ENCODE data around the gene DHX57.
"Not testable (repeated sequence)": the region's sequence is repeated elsewhere in the genome, so short reads cannot be mapped to it uniquely, and the experiment has no call there.

Gene DHX57

DNA sequence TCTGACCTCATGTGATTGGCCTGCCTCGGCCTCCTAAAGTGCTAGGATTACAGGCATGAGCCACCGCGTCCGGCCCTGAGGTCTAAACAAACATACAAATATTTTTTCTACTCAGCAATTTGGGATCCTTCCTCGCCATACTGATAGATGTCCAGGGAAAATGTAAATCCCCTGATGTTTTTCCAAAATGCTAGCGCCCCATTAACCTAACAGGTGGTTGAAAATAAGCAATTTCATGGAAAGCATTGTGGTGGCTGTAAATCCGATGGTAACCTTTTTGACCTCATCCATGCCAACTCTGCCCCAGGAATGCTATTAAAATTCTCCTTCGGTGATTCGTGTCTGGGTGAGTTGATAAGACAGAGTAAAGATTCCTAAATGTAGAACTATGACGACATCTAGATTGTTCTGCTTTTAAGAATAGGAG is 78.5 kb downstream of the DHX57 start:
- no peaks in the 10 kb centered on the region for H3K9me2 ChIP-seq (replicated peaks; ENCODE audit: insufficient read depth, low read length)
- H3K36me3 ChIP-seq (ENCODE audit: low read length) = no peaks in the 10 kb centered on the region
- H3F3A ChIP-seq (ENCODE audit: insufficient read depth) = no peaks in the 10 kb centered on the region
- H4K20me1 ChIP-seq (ENCODE audit: low read depth, low read length) = no peaks in the 10 kb centered on the region
- H3K4me2 ChIP-seq (ENCODE audit: low read depth, low read length, poor library complexity, severe bottlenecking) = no peak overlapping the region
- H3K27ac ChIP-seq (ENCODE audit: low read depth, low read length) = no peak overlapping the region
- no peaks in the 10 kb centered on the region for H3K27me3 ChIP-seq (ENCODE audit: low read length)
- TF ChIP-seq, protein P1, sequence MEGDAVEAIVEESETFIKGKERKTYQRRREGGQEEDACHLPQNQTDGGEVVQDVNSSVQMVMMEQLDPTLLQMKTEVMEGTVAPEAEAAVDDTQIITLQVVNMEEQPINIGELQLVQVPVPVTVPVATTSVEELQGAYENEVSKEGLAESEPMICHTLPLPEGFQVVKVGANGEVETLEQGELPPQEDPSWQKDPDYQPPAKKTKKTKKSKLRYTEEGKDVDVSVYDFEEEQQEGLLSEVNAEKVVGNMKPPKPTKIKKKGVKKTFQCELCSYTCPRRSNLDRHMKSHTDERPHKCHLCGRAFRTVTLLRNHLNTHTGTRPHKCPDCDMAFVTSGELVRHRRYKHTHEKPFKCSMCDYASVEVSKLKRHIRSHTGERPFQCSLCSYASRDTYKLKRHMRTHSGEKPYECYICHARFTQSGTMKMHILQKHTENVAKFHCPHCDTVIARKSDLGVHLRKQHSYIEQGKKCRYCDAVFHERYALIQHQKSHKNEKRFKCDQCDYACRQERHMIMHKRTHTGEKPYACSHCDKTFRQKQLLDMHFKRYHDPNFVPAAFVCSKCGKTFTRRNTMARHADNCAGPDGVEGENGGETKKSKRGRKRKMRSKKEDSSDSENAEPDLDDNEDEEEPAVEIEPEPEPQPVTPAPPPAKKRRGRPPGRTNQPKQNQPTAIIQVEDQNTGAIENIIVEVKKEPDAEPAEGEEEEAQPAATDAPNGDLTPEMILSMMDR (IDR thresholded peaks at IDR 0.05; ENCODE audit: insufficient read depth, low read length, poor library complexity, severe bottlenecking) = no peak
- TF ChIP-seq EZH2phosphoT487 (conservative IDR thresholded peaks at IDR 0.05; ENCODE audit: low read length) = no peak
- no peak overlapping the region for H3K9ac ChIP-seq (ENCODE audit: low read length)
- H3K4me3 ChIP-seq (ENCODE audit: insufficient read depth, low read length, poor library complexity, severe bottlenecking) = no peak overlapping the region
- no peaks in the 10 kb centered on the region for H3K79me2 ChIP-seq (ENCODE audit: insufficient read depth, low read length)
- no peaks in the 10 kb centered on the region for H3K9me3 ChIP-seq (ENCODE audit: insufficient read depth, low read length)
- no peak overlapping the region for H2AFZ ChIP-seq (ENCODE audit: low read depth, low read length, severe bottlenecking)

DNA sequence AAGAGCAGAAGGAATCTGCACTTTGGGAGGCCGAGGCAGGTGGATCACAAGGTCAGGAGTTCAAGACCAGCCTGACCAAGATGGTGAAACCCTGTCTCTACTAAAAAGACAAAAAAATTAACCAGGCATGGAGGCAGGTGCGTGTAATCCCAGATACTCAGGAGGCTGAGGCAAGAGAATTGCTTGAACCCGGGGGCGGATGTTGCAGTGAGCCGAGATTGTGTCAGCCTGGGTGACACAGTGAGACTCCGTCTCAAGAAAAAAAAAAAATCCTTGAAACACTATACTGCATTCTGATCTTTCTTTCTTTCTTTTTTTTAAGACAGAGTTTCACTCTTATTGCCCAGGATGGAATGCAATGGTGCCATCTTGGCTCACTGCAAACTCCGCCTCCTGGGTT is 80.7 kb downstream of the DHX57 start:
- H3K9ac ChIP-seq (ENCODE audit: low read length); H2AFZ ChIP-seq (ENCODE audit: low read depth, low read length, severe bottlenecking); H3K27me3 ChIP-seq (ENCODE audit: low read length); H3K27ac ChIP-seq (ENCODE audit: low read depth, low read length); H3K4me3 ChIP-seq (ENCODE audit: insufficient read depth, low read length, poor library complexity, severe bottlenecking); H3K36me3 ChIP-seq (ENCODE audit: low read length); H3K9me2 ChIP-seq (replicated peaks; ENCODE audit: insufficient read depth, low read length); H3F3A ChIP-seq (ENCODE audit: insufficient read depth); H3K9me3 ChIP-seq (ENCODE audit: insufficient read depth, low read length); H4K20me1 ChIP-seq (ENCODE audit: low read depth, low read length); H3K4me2 ChIP-seq (ENCODE audit: low read depth, low read length, poor library complexity, severe bottlenecking); H3K79me2 ChIP-seq (ENCODE audit: insufficient read depth, low read length): not testable (repeated sequence)

DNA sequence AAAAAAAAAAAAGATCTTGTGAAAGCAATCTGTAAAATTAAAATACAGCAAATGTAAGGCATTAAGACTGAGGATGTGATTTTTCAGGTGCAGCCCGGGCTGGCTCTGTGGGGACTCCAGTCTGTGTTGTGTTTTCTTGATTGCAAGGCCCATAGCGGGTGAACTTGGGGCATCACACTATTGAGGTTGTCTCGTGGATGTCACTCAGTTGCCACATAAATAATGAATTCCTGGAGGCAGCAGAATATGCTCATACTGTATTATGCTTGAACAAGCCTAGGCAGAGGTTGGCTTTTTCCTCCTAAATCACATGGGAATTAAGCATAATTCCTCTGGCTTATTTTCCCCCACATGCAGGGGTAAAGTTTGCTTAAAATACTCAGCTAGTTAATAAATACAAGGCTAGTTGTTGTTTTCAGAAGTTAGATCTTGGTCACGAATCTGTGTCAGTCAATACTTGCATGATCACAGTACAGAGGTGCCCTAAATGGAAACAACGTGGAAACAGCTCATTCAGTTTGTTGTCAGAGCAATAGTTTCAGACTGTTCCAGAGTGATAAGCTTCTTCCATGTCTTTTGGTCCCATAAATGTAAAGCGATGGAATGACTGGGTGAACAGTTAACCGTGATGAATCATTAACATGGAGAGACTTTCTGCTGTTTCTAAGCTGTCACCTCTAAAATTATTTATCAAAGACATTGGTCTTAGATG is 81.3 kb downstream of the DHX57 start:
- Histone ChIP-seq H3F3A (ENCODE audit: insufficient read depth) (no peaks in the 10 kb centered on the region), H3K4me2 (ENCODE audit: low read depth, low read length, poor library complexity, severe bottlenecking) (no peak overlapping the region), H2AFZ (ENCODE audit: low read depth, low read length, severe bottlenecking) (no peak overlapping the region), H4K20me1 (ENCODE audit: low read depth, low read length) (no peaks in the 10 kb centered on the region), H3K79me2 (ENCODE audit: insufficient read depth, low read length) (no peaks in the 10 kb centered on the region), H3K27me3 (ENCODE audit: low read length) (no peaks in the 10 kb centered on the region), H3K27ac (ENCODE audit: low read depth, low read length) (no peak overlapping the region), H3K36me3 (ENCODE audit: low read length) (no peaks in the 10 kb centered on the region), H3K9me2 (replicated peaks; ENCODE audit: insufficient read depth, low read length) (no peaks in the 10 kb centered on the region), H3K4me3 (ENCODE audit: insufficient read depth, low read length, poor library complexity, severe bottlenecking) (no peak overlapping the region), H3K9ac (ENCODE audit: low read length) (no peak overlapping the region), H3K9me3 (ENCODE audit: insufficient read depth, low read length) (no peaks in the 10 kb centered on the region)
- TF ChIP-seq, protein P1 (IDR thresholded peaks at IDR 0.05; ENCODE audit: insufficient read depth, low read length, poor library complexity, severe bottlenecking) = no peak
- no peak for TF ChIP-seq EZH2phosphoT487 (conservative IDR thresholded peaks at IDR 0.05; ENCODE audit: low read length)

DNA sequence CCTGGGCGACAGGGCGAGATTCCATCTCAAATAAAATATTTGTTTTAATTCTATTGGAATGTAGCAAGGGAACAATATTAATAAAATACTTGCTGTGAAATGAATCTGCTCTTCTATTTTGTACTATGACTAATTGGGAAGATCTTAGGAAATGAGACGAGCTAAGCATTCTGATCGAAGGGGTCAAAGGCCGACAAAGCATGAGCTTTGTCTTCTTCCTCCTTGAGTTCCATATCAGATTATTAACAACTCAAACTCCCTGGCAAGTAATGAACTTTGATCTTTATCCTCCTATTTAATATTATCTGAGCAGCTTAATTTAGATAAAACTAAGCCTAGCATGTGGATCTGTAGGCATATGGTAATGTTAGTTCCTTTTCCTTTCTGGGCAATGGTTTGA is 82.2 kb downstream of the DHX57 start:
- H3K27me3 ChIP-seq (ENCODE audit: low read length) = no peaks in the 10 kb centered on the region
- no peak overlapping the region for H3K4me2 ChIP-seq (ENCODE audit: low read depth, low read length, poor library complexity, severe bottlenecking)
- no peaks in the 10 kb centered on the region for H3K36me3 ChIP-seq (ENCODE audit: low read length)
- no peaks in the 10 kb centered on the region for H3K9me3 ChIP-seq (ENCODE audit: insufficient read depth, low read length)
- no peaks in the 10 kb centered on the region for H3K79me2 ChIP-seq (ENCODE audit: insufficient read depth, low read length)
- H3K9ac ChIP-seq (ENCODE audit: low read length) = no peak overlapping the region
- no peaks in the 10 kb centered on the region for H4K20me1 ChIP-seq (ENCODE audit: low read depth, low read length)
- H3K9me2 ChIP-seq (replicated peaks; ENCODE audit: insufficient read depth, low read length) = no peaks in the 10 kb centered on the region
- no peak overlapping the region for H3K27ac ChIP-seq (ENCODE audit: low read depth, low read length)
- TF ChIP-seq EZH2phosphoT487 (conservative IDR thresholded peaks at IDR 0.05; ENCODE audit: low read length) = no peak
- TF ChIP-seq, protein P1 (IDR thresholded peaks at IDR 0.05; ENCODE audit: insufficient read depth, low read length, poor library complexity, severe bottlenecking) = no peak
- no peak overlapping the region for H3K4me3 ChIP-seq (ENCODE audit: insufficient read depth, low read length, poor library complexity, severe bottlenecking)
- no peak overlapping the region for H2AFZ ChIP-seq (ENCODE audit: low read depth, low read length, severe bottlenecking)
- H3F3A ChIP-seq (ENCODE audit: insufficient read depth) = no peaks in the 10 kb centered on the region
